GM21360 (cell line): ENCODE results near the gene SPC24.
"Not testable (repeated sequence)": the region's sequence is repeated elsewhere in the genome, so short reads cannot be mapped to it uniquely, and the experiment has no call there.

ENCODE experiments used
- ATAC-seq: cut with Tn5 transposase; IDR thresholded peaks from one replicate; pipeline ENCODE4 v1.9.1; 2021; ENCODE audit warnings: mild to moderate bottlenecking, moderate library complexity; ENCODE audit not compliant: unreplicated experiment

SPC24 gene

GRCh38 chr19:11166281-11167142 is 10.9 kb upstream of the SPC24 start:
- ATAC-seq: no peak

GRCh38 chr19:11165486-11166030 is 10.0 kb upstream of the SPC24 start:
- ATAC-seq: no peak

GRCh38 chr19:11164879-11165406 is 9.4 kb upstream of the SPC24 start:
- ATAC-seq: no peak

- ATAC-seq: no peak
Observed at GRCh38 chr19:11164296-11164695, 8.7 kb upstream of the SPC24 start.

GRCh38 chr19:11160440-11160768 is 4.8 kb upstream of the SPC24 start:
- ATAC-seq: not testable (repeated sequence)

GRCh38 chr19:11159598-11160439 is 4.2 kb upstream of the SPC24 start:
- ATAC-seq: no peak

GRCh38 chr19:11154683-11155047 is 917 bp downstream of the SPC24 start:
- no peak for ATAC-seq

- ATAC-seq: no peak
Observed at GRCh38 chr19:11152318-11153062, 3.1 kb downstream of the SPC24 start.

- no peak for ATAC-seq
Observed at GRCh38 chr19:11151181-11151580, 4.4 kb downstream of the SPC24 start.

GRCh38 chr19:11148001-11148400 is 7.6 kb downstream of the SPC24 start:
- ATAC-seq: no peak

- ATAC-seq: no peak
Observed at GRCh38 chr19:11145536-11145924, 10.1 kb downstream of the SPC24 start.

- no peak for ATAC-seq
Observed at GRCh38 chr19:11142528-11143171, 12.9 kb downstream of the SPC24 start.

GRCh38 chr19:11141937-11142527 is 13.6 kb downstream of the SPC24 start:
- ATAC-seq: no peak

- ATAC-seq: no peak
Observed at GRCh38 chr19:11140896-11141295, 14.7 kb downstream of the SPC24 start.

- not testable (repeated sequence) for ATAC-seq
Observed at GRCh38 chr19:11140023-11140538, 15.5 kb downstream of the SPC24 start.

- no peak for ATAC-seq
Observed at GRCh38 chr19:11138601-11139300, 16.8 kb downstream of the SPC24 start.

GRCh38 chr19:11137542-11138384 is 17.8 kb downstream of the SPC24 start:
- no peak for ATAC-seq

GRCh38 chr19:11136400-11137101 is 19.0 kb downstream of the SPC24 start:
- no peak for ATAC-seq
